HFF-Myc (cell line): ENCODE data around the gene SPRR1B.

Experiments
- DNase-seq: peaks from one replicate; pipeline ENCODE4 v3.0.0-alpha.2; 2011; ENCODE audit warnings: low read depth; ENCODE audit errors: extremely low read depth
- H3K4me3 ChIP-seq: replicated peaks from 2 replicates; pipeline ENCODE4 v1.5.1; 2011; ENCODE audit warnings: low read depth, mild to moderate bottlenecking, control low read depth, low read length
- TF ChIP-seq, protein P1 (sequence below): IDR thresholded peaks from 2 replicates; pipeline ENCODE4 v1.5.1; 2012; ENCODE audit warnings: mild to moderate bottlenecking, low read depth, low read length, control low read depth; ENCODE audit errors: missing control alignments

The SPRR1B gene, protein sequence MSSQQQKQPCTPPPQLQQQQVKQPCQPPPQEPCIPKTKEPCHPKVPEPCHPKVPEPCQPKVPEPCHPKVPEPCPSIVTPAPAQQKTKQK

GRCh38 chr1:153030895-153031294 lies at the start of gene SPRR1B:
Gene SPRR1B, plus strand, starts transcription at chr1:153031203. Its CDS starts 1,143 bp downstream, at chr1:153032346.
- TF ChIP-seq, protein P1, sequence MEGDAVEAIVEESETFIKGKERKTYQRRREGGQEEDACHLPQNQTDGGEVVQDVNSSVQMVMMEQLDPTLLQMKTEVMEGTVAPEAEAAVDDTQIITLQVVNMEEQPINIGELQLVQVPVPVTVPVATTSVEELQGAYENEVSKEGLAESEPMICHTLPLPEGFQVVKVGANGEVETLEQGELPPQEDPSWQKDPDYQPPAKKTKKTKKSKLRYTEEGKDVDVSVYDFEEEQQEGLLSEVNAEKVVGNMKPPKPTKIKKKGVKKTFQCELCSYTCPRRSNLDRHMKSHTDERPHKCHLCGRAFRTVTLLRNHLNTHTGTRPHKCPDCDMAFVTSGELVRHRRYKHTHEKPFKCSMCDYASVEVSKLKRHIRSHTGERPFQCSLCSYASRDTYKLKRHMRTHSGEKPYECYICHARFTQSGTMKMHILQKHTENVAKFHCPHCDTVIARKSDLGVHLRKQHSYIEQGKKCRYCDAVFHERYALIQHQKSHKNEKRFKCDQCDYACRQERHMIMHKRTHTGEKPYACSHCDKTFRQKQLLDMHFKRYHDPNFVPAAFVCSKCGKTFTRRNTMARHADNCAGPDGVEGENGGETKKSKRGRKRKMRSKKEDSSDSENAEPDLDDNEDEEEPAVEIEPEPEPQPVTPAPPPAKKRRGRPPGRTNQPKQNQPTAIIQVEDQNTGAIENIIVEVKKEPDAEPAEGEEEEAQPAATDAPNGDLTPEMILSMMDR = no peak
- H3K4me3 ChIP-seq = no peak within 1 kb of the TSS
- no peak for DNase-seq

GRCh38 chr1:152982076-152982475 lies 48.9 kb upstream of the SPRR1B start:
- TF ChIP-seq, protein P1 = no peak
- no peak for DNase-seq

DNA sequence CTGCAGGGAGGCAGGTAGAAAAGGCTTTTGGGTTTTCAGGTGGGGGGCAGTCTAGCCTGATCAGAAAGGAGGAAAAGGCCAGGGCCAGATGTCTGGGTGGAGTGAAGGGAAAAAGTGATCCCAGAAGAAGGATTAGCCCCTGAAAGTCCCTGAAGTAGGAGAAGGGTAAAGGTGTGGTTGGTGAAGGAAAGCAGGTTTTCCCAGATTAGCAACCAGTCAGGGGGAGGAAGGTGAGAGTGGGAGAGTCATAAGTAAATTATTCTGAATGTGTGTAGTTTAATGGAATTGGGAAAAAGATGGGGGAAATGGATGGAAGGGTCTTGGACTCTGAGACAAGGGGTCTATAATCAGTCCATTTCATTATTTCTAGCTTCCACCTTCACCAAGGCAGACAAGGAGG lies 47.8 kb upstream of the SPRR1B start:
- TF ChIP-seq, protein P1 = no peak
- no peak overlapping the region for H3K4me3 ChIP-seq
- DNase-seq = no peak

More at GRCh38 chr1:152982076-152982475, 48.9 kb upstream of the SPRR1B start:
- no peak overlapping the region for H3K4me3 ChIP-seq

- DNase-seq = no peak
- TF ChIP-seq, protein P1 = no peak
- no peak within 1 kb of the TSS for H3K4me3 ChIP-seq
Observed at GRCh38 chr1:152983743-152984142, 47.3 kb upstream of the SPRR1B start, which contains the start of gene SPRR1A. Gene SPRR1A, plus strand, starts transcription at chr1:152984081. Its CDS starts 1,150 bp downstream, at chr1:152985231.

DNA sequence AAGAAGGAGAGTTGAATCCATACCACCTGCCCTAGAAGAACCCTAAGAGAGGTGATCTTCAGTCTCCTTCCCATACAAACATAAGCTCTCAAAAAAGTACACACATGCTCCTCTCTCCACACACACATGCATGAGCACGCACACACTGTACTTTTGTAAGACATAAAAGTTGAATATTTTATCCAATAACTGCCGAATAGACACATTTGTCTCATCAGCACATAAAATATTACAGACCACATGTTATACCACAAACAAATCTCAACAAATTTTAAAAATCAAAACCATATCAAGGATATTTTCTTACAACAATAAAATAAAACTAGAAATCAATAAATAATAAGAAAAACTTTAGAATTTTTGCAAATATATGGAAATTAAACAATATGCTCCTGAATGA lies 44.4 kb upstream of the SPRR1B start:
- TF ChIP-seq, protein P1 = no peak
- H3K4me3 ChIP-seq = no peak overlapping the region
- DNase-seq = no peak

GRCh38 chr1:152993186-152993585 lies 37.8 kb upstream of the SPRR1B start:
- DNase-seq = no peak
- TF ChIP-seq, protein P1 = no peak
- H3K4me3 ChIP-seq = no peak overlapping the region

DNA sequence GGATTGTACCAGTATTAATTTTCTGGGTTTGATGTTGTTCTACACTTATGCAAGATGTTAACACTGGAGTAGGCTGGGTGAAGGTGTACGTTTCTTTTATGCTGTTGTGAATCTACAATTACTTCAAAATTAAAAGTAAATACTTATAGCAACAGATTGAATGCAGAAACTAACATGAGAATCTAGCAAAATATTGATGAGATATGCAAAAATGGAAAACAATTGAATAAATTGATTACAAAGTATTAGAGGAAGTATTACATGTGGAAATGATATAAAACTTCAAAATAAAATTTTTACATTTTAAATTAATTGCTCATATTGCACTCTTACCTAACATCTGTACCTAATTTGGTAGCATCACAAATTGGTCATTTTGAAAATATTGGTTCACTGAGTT lies 35.2 kb upstream of the SPRR1B start:
- H3K4me3 ChIP-seq = no peak overlapping the region
- TF ChIP-seq, protein P1 = no peak
- no peak for DNase-seq
